Mesothelial cell of epicardium (in vitro differentiated cells): ENCODE measurements around the gene PRELP. TPM values are rescaled to one million over a fixed set of nuclear protein-coding genes. Genes with fewer than 3 reads are reported as not detected.

Source experiments
- DNase-seq, 2 experiments: peaks; one replicate each; pipeline ENCODE4 v3.0.0; 2021; ENCODE audit warnings: low spot score in 2 of 2; ENCODE audit not compliant: unreplicated experiment in 2 of 2
- H3K27ac Mint-ChIP-seq: 2 replicates; pipeline ENCODE4 v1.8.0; 2021; ENCODE audit warnings: mixed read lengths
- H3K27me3 Mint-ChIP-seq: 2 replicates; pipeline ENCODE4 v1.8.0; 2021; ENCODE audit warnings: low read depth, mixed read lengths
- H3K36me3 Mint-ChIP-seq: 2 replicates; pipeline ENCODE4 v1.8.0; 2021; ENCODE audit warnings: mixed read lengths
- H3K4me1 Mint-ChIP-seq: 2 replicates; pipeline ENCODE4 v1.8.0; 2021; ENCODE audit warnings: mixed read lengths
- H3K4me3 Mint-ChIP-seq: 2 replicates; pipeline ENCODE4 v1.8.0; 2021; ENCODE audit warnings: mild to moderate bottlenecking, moderate library complexity, mixed read lengths
- H3K9me3 Mint-ChIP-seq: 2 replicates; pipeline ENCODE4 v1.8.0; 2021; ENCODE audit warnings: mixed read lengths
- CTCF ChIP-seq: fragments of 200-600 bp; sonication (generic); IDR thresholded peaks from one replicate; pipeline ENCODE4 v1.5.0; 2021; ENCODE audit warnings: antibody characterized with exemption; ENCODE audit not compliant: unreplicated experiment
- total RNA-seq: library from RNA; stranded (reverse); gene quantifications from 3 replicates; pipeline ENCODE4 v1.2.1, GENCODE V29; 2021

The PRELP gene
- total RNA-seq, 1 donor from 2014 or later = 2.8 TPM

DNA sequence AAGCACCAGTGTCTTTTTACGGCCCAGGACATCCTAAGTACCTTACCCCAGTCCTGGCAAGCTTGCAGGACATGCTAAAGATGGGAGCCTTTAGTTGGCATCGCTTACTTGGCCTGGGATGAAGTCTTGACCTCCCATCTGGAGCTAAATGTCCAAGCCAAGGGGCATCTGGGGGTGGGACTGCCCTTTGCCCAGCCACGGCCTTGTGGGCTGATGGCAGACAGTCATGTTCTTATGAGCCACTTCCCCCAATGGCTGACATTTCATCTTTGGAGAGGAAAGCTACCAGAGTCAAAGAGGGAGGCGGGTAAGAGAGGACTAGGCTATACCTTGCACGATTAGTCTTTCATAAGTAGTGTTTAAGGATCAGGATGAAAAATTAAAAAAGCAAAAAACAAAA is 50.5 kb downstream of the PRELP start:
- H3K27ac Mint-ChIP-seq = peak overlapping the region; percentile 40
- no peaks in the 10 kb centered on the region for H3K36me3 Mint-ChIP-seq
- H3K4me3 Mint-ChIP-seq = no peak overlapping the region
- H3K9me3 Mint-ChIP-seq = no peaks in the 10 kb centered on the region
- peaks cover 51% of the 10 kb centered on the region for H3K4me1 Mint-ChIP-seq
- H3K27me3 Mint-ChIP-seq = no peaks in the 10 kb centered on the region
- TF ChIP-seq CTCF = no peak
- no peak for DNase-seq

GRCh38 chr1:203526572-203526971 is 51.0 kb downstream of the PRELP start:
- Mint-ChIP-seq H3K27ac (peak overlapping the region; percentile 79), H3K27me3 (no peaks in the 10 kb centered on the region), H3K4me3 (no peak overlapping the region), H3K9me3 (no peaks in the 10 kb centered on the region), H3K36me3 (no peaks in the 10 kb centered on the region), H3K4me1 (peaks cover 46% of the 10 kb centered on the region)
- DNase-seq = no peak
- TF ChIP-seq CTCF = no peak

DNA sequence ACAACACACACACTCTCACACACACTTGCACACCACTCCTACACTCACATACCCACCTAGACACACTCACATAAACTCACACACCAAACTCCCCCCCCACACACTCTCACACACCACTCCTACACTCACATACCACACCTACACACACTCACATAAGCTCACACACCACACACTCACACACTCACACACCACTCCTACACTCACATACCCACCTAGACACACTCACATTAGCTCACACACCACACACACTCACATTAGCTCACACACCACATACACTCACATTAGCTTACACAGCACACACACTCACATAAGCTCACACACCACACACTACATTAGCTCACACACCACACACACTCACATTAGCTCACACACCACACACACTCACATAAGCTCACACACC is 51.4 kb downstream of the PRELP start:
- H3K27me3 Mint-ChIP-seq = no peaks in the 10 kb centered on the region
- peak overlapping the region; percentile 79 for H3K27ac Mint-ChIP-seq
- no peak for TF ChIP-seq CTCF
- H3K36me3 Mint-ChIP-seq = no peaks in the 10 kb centered on the region
- no peak overlapping the region for H3K4me3 Mint-ChIP-seq
- H3K4me1 Mint-ChIP-seq = peaks cover 43% of the 10 kb centered on the region
- DNase-seq = no peak
- H3K9me3 Mint-ChIP-seq = no peaks in the 10 kb centered on the region

DNA sequence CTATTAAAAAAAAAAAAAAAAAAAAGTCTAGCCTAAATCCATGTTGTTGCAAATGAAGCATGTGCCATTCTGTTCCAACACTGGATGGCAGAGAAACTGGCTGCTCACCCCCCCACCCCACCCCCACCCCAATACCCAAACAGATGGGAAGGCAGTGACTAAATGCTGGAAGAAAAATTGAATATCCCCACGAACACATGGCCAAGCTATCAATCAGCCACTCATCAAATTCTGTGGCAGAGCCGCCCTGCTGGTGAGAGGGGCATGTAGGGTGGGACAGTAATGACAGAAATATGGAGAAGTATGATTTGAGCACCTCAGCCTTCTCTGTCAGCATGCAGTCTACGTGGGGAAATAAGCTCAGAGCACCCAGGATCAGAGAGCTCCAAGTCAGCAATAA is 52.5 kb downstream of the PRELP start:
- Mint-ChIP-seq H3K27ac (no peak overlapping the region), H3K4me1 (peaks cover 36% of the 10 kb centered on the region), H3K27me3 (no peaks in the 10 kb centered on the region), H3K4me3 (no peak overlapping the region), H3K9me3 (no peaks in the 10 kb centered on the region), H3K36me3 (no peaks in the 10 kb centered on the region)
- TF ChIP-seq CTCF = no peak
- DNase-seq = no peak

- peaks cover 41% of the 10 kb centered on the region for H3K4me1 Mint-ChIP-seq
- no peak for DNase-seq
- no peaks in the 10 kb centered on the region for H3K9me3 Mint-ChIP-seq
- TF ChIP-seq CTCF = no peak
- no peaks in the 10 kb centered on the region for H3K27me3 Mint-ChIP-seq
- H3K36me3 Mint-ChIP-seq = no peaks in the 10 kb centered on the region
- no peak overlapping the region for H3K4me3 Mint-ChIP-seq
- peak overlapping the region; percentile 38 for H3K27ac Mint-ChIP-seq
Observed at GRCh38 chr1:203528976-203529835, 53.6 kb downstream of the PRELP start.
